ENCODE measurements around the gene UAP1L1.

GRCh38 chr9:137058521-137059234 lies 18.6 kb upstream of the UAP1L1 start:
- TF ChIP-seq PHF8 (IDR thresholded peaks at IDR 0.05; ENCODE audit: borderline replicate concordance, low read depth): no peak
- no peak for TF ChIP-seq ELK1 (IDR thresholded peaks at IDR 0.05; ENCODE audit: low read depth, low read length)
- no peak for TF ChIP-seq POLR2AphosphoS2 (conservative IDR thresholded peaks at IDR 0.05; ENCODE audit: low read length)
- no peak for TF ChIP-seq RNF2 (IDR thresholded peaks at IDR 0.05; ENCODE audit: borderline replicate concordance, low read depth)
- TF ChIP-seq BHLHE40 (IDR thresholded peaks at IDR 0.05; ENCODE audit: low read depth, low read length): no peak
- no peak for TF ChIP-seq POLR2A (IDR thresholded peaks at IDR 0.05; ENCODE audit: low read length)
- TF ChIP-seq CTCF (IDR thresholded peaks at IDR 0.05): no peak
- TF ChIP-seq USF2 (IDR thresholded peaks at IDR 0.05): no peak
- no peak for TF ChIP-seq MYC (IDR thresholded peaks at IDR 0.05; ENCODE audit: borderline replicate concordance, low read length)

Data from A549 (cell line).